ENCODE data around the gene ARMH2. TPM values are rescaled to one million over a fixed set of nuclear protein-coding genes. Genes with fewer than 3 reads are reported as not detected.
A peak's percentile ranks its signal among the peaks of the same experiment; 100 is the strongest.

ARMH2 gene
- total and polyA plus RNA-seq, 2 donors (not counting 3 experiments of a cell fraction or from before 2014, with no cell fraction given), result not detected

- ChIA-PET POLR2A (no interaction called here), CTCF (interaction anchor here (1.6 kb wide), 1 partner anchor 197 kb away, joined by 7 read pairs; no protein-coding TSS in a partner anchor)
- no peaks in the 10 kb centered on the region for H3K27me3 ChIP-seq (ENCODE audit: control insufficient read depth in 2 of 2, insufficient read depth in 2 of 2, low read length in 2 of 2)
- H4K20me1 ChIP-seq (replicated peaks; ENCODE audit: control insufficient read depth, extremely low read depth, insufficient read depth, low read length), result no peaks in the 10 kb centered on the region
- H3K79me2 ChIP-seq (ENCODE audit: control insufficient read depth, insufficient read depth, low read length), result peaks cover 54% of the 10 kb centered on the region
- no peak overlapping the region for H2AFZ ChIP-seq (ENCODE audit: low read depth, low read length)
- FAIRE-seq (no peak), DNase-seq (ENCODE audit: low read depth, low spot score) (no peak)
- intact Hi-C loops (cut with micrococcal nuclease), result loop anchor here (5.0 to 10.0 kb wide), 3 partner anchors 239 to 397 kb away; no protein-coding TSS in a partner anchor
- no peak overlapping the region for H3K27ac ChIP-seq (ENCODE audit: insufficient read depth, low read depth, low read length)
- no TSS peak for BruUV-seq (replicated peaks)
- no peak overlapping the region for H3K4me3 ChIP-seq (replicated peaks in 1 of 3; ENCODE audit: insufficient read depth in 1 of 3, low read depth in 1 of 3, low read length in 3 of 3)
- H3K4me1 ChIP-seq (ENCODE audit: control insufficient read depth, extremely low read depth, insufficient read depth, low read length), result peaks cover 23% of the 10 kb centered on the region
- dilution Hi-C loops (cut with MboI; ENCODE audit: extremely low pct_ligation_motif_present, low sequenced_read_pairs), result no loop called here
- peak overlapping the region; percentile 12 for H3K9ac ChIP-seq (replicated peaks; ENCODE audit: extremely low read depth, insufficient read depth, low read length)
- H3K36me3 ChIP-seq (ENCODE audit: control insufficient read depth in 2 of 2, extremely low read depth in 1 of 2, insufficient read depth in 2 of 2, low read length in 2 of 2), result peaks cover 0 to 15% of the 10 kb centered on the region in 2 experiments
- TF ChIP-seq POLR2A (IDR thresholded peaks at IDR 0.05; ENCODE audit: low read depth, low read length), result no peak
- no peak for TF ChIP-seq FOS (IDR thresholded peaks at IDR 0.05; ENCODE audit: borderline replicate concordance, insufficient read depth, low read length)
- TF ChIP-seq MYC (IDR thresholded peaks at IDR 0.05; ENCODE audit: low read depth, low read length), result no peak
- no peak for TF ChIP-seq JUN (IDR thresholded peaks at IDR 0.05; ENCODE audit: borderline replicate concordance, insufficient read depth, insufficient read length, low read depth)
- no peak for TF ChIP-seq MAX (IDR thresholded peaks at IDR 0.05; ENCODE audit: insufficient read depth, insufficient read length)
- no peak for TF ChIP-seq EZH2 (IDR thresholded peaks at IDR 0.05; ENCODE audit: borderline replicate concordance, low read depth, low read length, severe bottlenecking)
- TF ChIP-seq, protein P1, sequence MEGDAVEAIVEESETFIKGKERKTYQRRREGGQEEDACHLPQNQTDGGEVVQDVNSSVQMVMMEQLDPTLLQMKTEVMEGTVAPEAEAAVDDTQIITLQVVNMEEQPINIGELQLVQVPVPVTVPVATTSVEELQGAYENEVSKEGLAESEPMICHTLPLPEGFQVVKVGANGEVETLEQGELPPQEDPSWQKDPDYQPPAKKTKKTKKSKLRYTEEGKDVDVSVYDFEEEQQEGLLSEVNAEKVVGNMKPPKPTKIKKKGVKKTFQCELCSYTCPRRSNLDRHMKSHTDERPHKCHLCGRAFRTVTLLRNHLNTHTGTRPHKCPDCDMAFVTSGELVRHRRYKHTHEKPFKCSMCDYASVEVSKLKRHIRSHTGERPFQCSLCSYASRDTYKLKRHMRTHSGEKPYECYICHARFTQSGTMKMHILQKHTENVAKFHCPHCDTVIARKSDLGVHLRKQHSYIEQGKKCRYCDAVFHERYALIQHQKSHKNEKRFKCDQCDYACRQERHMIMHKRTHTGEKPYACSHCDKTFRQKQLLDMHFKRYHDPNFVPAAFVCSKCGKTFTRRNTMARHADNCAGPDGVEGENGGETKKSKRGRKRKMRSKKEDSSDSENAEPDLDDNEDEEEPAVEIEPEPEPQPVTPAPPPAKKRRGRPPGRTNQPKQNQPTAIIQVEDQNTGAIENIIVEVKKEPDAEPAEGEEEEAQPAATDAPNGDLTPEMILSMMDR (IDR thresholded peaks at IDR 0.05; ENCODE audit: extremely low read depth in 1 of 2, insufficient read depth in 1 of 2, low read depth in 1 of 2, low read length in 2 of 2), result no peak
- TF ChIP-seq POLR2AphosphoS5 (IDR thresholded peaks at IDR 0.05; ENCODE audit: insufficient read depth, low read depth, low read length), result no peak
- no peak for TF ChIP-seq GATA2 (IDR thresholded peaks at IDR 0.05; ENCODE audit: insufficient read depth, insufficient read length, low read depth, low read length)
- H3K9me1 ChIP-seq (replicated peaks; ENCODE audit: control insufficient read depth, extremely low read depth, insufficient read depth, low read length), result no peaks in the 10 kb centered on the region
- H3K9me3 ChIP-seq (replicated peaks; ENCODE audit: control insufficient read depth, insufficient read depth, low read length), result no peaks in the 10 kb centered on the region
- peak overlapping the region; percentile 53 for H3K4me2 ChIP-seq (ENCODE audit: insufficient read depth, low read length)
Observed at GRCh38 chr6:24778121-24778520, 20.6 kb downstream of the ARMH2 start.
